Right ventricle myocardium inferior (tissue), 1 donor: ENCODE measurements around the gene FAAH. TPM values are rescaled to one million over a fixed set of nuclear protein-coding genes. Genes with fewer than 3 reads are reported as not detected.
"Not testable (repeated sequence)": the region's sequence is repeated elsewhere in the genome, so short reads cannot be mapped to it uniquely, and the experiment has no call there.

Experiments used
- ATAC-seq: fragments of 200-7000 bp; cut with Tn5 transposase; one replicate; pipeline ENCODE4 v1.9.1; 2020; ENCODE audit warnings: mild to moderate bottlenecking, moderate library complexity
- DNase-seq: peaks from one replicate; pipeline ENCODE4 v3.0.0; 2021; ENCODE audit errors: missing footprints
- intact Hi-C: fragments of 100-400 bp; cut with DNase I; formaldehyde crosslinking; loops from one replicate; pipeline ENCODE4 v1.11.0; 2022
- long read RNA-seq: library from polyadenylated mRNA; unstranded; transcript quantifications from one replicate; pipeline ENCODE4 v2.0.0, GENCODE V29; 2021
- total RNA-seq: library from RNA; stranded (reverse); fragmentation: NEBNext Ultra II Directional; extraction: Animal tissue kit (Norgen Biotek cat#: 25700); gene quantifications from one replicate; pipeline ENCODE4 v1.2.1, GENCODE V29; 2021
- donor health status: DM: no; HTN: yes; CAD: no; lungs with severe emphysema.

FAAH gene
- 5.5 TPM for total RNA-seq
- long read RNA-seq, partial matches to known transcripts: 0 of 6 reads
- long read RNA-seq, other reads (novel, unspliced or antisense): 2 of 6 reads

DNA sequence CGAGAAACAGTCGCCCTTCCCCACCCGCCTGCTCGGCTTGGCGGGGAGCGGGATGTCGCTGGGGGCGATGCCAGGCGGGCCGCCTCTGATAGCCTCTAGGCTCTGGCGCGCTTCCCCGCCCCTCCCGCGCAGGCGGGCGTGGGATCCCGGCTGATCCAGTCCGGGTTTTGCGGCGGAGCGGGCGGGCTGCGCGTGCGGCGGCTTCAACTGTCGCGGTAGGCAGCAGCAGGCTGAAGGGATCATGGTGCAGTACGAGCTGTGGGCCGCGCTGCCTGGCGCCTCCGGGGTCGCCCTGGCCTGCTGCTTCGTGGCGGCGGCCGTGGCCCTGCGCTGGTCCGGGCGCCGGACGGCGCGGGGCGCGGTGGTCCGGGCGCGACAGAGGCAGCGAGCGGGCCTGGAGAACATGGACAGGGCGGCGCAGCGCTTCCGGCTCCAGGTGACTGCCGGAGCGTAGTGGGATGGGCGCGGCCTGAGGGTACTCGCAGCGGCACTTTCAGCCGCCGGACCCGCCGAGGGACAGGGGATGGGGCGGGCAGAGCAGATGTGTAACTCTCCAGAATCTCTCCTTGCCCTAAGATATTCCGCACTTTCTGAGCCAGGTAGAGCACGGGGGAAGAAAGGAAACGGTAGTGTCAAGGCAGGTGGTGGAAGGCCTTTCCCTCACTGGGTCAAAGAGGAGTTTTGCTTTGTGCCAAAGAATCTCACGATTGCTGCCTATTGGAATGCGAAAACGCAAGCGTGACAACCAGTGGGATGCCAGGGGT lies at the start of gene FAAH:
Gene FAAH (plus strand): TSS at position 210 of the 764 bp plus-strand sequence. CDS start 32 bp downstream, at position 242.
- intact Hi-C loops: no loop called here
- peak; percentile 82 for DNase-seq
- ATAC-seq: peak; percentile 72

DNA sequence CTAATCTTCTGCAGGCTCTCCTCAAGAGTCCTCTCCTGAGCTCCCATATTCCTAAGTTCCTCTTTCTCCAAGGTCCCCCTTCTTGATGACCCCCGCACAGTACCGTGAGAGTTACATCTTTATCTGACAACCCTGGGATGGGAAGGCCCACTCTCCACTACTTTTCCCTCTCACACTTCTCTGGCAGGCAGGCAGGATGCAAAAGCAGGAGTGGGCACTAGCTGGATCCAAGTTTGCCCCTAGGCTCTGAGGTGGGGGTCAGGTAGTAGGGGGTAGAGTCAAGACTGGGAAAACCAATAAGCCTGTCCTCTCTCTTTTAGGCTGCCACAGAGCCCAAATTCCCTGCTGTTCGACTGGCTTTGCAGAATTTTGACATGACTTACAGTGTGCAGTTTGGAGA lies 49.6 kb upstream of the FAAH start:
- intact Hi-C loops: loop anchor here (5.0 kb wide), 1 partner anchor 97 kb away; the partner anchor contains the start of gene RAD54L
- DNase-seq (no peak), ATAC-seq (no peak)

DNA sequence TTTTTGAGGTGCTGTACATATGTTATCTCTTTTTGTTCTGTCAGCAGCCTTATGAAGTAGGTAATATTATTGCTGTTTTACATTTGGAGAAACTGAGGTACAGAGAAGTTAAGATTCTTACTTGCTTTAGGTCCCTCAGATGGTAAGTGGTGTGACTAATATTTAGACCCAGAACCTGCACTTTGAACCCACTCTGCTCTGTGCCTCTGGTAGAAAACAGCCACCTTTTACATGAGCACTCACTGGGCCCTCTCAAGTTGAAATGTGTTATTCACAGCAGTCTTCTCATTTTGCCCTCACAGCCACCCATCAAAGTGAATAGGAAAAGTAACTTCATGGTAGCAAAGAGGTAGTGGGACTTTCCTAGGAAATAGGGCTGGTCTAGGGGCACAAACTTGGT lies 48.8 kb upstream of the FAAH start:
- no peak for ATAC-seq
- intact Hi-C loops: no loop called here
- DNase-seq: no peak

DNA sequence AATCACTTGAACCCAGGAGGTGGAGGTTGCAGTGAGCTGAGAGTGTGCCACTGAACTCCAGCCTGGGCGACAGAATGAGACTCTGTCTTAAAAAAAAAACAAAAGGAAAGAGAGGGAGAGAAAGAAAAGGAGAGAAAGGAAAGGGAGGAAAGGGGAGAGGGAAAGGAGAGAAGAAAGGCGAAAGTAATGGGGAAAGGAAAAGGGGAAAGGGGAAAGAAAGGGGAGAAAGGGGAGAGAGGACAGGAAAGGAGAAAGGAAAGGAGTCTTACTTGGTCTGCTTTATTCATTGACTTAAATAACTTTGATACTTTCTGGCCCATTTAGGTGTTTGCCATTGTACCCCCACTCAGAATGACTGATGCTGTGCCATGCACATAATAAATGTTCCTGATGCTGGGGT lies 41.8 kb upstream of the FAAH start:
- ATAC-seq (no peak), DNase-seq (no peak)
- intact Hi-C loops: no loop called here

DNA sequence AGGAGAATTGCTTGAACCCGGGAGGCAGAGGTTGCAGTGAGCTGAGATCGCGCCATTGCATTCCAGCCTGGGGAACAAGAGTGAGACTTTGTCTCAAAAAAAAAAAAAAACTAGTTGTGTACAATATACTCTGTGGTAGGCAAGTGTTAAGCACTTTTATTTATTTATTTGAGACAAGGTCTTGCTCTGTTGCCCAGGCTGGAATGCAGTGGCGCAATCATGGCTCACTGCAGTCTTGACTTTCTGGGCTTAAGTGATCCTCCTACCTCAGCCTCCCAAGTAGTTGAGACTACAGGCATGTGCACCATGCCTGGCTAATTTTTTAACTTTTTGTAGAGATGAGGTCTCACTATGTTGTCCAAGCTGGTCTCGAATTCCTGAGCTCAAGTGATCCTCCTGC lies 38.2 kb upstream of the FAAH start:
- intact Hi-C loops, ATAC-seq, DNase-seq: not testable (repeated sequence)

DNA sequence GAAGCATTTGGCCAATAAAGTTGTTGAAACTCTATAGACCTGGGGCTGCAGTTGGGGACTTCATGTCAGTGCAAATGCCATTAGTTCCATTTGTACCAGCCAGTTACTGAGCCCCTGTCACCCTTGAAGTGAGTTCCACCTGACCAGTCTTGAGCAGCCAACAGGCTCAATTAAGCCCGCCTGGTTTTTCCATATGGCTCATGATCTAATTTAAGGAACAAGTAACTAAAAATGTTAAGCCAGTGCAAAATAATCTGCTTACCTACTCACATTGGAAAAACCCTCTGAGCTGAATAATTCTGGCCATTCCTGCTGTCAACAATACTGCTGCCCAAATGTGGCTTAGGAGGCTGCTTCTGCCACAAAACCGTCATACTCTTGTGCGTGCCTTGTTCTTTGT lies 32.0 kb upstream of the FAAH start:
- intact Hi-C loops: no loop called here
- DNase-seq: no peak
- ATAC-seq: no peak

DNA sequence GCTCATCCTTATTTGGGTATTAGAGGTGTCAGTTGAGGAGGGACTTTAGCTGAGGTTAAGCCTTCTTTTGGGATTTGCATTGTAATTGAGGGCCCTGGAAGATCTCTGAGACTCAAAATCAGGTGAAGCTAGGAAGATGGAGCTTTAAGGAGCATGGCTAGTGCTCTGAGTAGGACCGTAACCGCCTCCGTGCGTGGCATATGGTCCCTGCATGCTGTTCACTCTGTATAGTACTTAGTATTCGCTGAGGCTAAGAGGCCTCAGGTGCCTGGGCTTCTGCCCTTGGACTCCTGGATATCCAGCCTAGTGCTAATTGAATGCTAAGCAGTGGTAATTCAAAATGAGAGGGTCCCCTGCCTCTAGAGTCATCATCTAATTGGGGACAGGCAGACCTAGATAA lies 31.0 kb upstream of the FAAH start:
- DNase-seq: no peak
- intact Hi-C loops: no loop called here
- ATAC-seq: no peak

DNA sequence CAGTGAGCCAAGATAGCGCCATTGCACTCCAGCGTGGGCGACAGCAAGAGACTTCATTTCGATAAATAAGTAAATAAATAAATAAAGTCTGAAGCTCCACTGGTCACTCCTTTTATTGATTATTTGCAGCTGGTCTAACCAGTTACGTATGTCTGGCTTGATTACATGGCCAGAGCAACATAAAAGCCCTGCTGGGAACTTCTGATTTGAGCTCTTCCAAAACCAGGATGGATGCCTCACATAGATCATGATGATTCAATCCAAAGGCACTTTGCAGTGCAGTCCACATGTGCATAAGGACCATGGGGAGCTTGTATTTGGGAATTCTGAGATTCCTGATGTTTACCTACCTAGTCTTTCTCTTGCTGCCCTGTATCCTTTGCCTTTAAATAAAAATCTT lies 29.5 kb upstream of the FAAH start:
- intact Hi-C loops: no loop called here
- DNase-seq (no peak), ATAC-seq (no peak)

DNA sequence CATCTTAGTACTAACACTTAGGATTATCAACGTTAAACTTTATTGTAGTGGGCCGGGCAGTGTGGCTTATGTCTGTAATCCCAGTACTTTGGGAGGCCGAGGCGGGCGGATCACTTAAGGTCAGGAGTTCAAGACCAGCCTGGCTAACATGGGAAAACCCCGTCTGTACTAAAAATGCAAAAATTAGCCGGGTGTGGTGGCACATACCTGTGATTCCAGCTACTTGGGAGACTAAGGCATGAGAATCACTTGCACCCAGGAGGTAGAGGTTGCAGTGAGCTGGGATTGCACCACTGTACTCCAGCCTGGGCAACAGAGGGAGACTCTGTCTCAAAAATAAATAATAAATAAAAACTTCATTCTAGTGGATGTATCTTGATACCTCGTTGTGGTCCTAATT lies 28.3 kb upstream of the FAAH start:
- DNase-seq, ATAC-seq, intact Hi-C loops: not testable (repeated sequence)

DNA sequence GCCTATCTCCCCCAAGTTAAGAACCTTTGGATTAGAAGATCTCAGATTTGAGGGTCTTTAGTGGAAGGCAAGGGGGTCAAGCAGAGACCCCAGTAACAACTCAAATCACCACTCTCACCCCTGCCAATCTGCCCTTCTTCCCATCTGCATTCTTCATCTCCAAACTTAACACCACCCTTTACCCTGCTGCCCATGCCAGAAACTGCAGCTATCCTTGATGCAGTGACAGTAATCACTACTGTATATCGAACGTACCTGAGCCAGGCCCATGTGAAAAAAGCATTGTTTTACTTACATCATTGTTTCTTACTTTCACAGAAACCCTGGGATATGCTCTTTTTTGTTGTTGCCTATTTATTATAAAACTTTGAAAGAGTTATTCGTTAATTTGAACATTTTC lies 27.0 kb upstream of the FAAH start:
- no peak for DNase-seq
- ATAC-seq: no peak
- intact Hi-C loops: no loop called here

DNA sequence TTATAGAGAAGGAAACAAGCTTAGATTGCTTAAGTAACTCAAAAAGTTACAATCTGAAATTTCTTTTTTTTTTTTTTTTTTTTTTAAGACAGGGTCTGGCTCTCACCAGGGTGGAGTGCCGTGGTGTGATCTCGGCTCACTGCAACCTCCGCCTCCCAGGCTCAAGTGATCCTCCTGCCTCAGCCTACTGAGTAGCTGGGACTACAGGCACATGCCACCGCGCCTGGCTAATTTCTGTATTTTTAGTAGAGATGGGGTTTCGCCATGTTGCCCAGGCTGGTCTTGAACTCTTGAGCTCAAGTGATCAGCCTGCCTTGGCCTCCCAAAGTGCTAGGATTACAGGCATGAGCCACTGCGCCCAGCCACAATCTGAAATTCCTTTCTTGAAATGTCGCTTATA lies 26.4 kb upstream of the FAAH start:
- intact Hi-C loops, DNase-seq, ATAC-seq: not testable (repeated sequence)

DNA sequence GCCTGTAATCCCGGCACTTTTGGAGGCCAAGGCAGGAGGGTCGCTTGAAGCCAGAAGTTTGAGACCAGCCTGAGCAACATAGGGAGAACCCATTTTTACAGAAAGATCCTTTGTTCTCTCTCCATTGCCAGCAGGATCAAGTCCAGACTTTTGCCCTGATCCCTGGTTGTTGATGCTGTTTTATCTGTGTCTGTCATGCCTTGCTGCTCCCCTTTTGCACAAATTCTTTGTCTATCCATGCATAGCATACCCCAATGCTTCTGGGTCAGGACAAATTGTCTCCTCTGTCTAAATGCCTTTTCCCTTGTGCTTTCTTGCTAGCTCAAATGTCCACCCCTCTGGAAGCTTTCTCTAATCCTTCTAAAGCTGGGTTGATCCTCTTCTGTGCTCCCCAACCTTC lies 25.3 kb upstream of the FAAH start:
- no peak for ATAC-seq
- intact Hi-C loops: no loop called here
- DNase-seq: no peak

DNA sequence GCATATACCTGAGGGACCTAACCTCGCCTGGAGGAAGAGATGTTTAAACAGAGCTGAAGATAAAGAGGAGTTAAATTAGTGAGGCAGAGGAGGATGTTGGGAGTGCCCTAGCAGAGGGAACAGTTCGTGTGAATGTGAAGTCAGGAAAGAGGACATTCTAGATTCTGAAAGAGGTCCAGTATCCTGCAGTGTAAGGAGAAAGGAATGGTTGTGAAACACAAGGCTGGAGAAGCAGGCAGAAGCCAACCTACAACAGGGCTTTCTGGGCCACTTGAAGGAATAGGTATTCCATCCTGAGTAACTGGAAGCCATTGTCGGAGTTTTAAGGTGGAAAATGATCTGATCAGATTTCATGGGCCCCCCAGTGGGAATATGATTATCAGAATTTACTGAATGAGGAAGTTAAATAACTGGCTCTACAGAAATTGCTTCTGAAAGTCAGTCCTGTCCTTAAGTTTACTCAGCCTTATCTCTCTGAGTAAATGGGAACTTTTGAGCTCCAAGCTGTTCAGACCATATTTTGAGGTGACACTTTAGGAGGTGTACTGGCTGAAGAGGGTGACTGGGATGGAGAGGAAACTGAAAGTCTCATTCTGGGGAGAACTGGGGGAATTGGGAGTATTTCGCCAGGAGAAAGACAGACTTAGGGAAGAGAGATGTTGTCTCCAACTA lies 24.4 kb upstream of the FAAH start:
- DNase-seq (no peak), ATAC-seq (no peak)
- intact Hi-C loops: no loop called here

DNA sequence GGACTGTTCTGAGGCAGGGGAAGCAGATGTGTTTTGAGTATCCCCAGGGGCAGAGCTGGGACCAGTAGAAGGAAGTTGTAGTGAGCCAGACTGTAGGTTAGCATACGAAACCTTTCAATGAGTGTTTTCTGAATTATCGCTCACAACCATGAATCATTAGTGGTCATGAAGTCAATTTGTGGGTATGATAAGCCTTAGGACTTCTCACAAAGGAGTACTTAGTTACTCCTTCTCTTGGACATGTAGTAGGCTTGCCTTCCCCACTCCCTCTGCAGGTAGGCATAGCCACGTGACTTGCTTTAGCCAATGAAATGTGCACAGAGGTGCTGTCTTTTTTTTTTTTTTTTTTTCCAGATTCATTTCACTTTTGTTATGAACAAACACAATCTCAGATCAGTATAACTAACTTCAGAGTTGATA lies 23.9 kb upstream of the FAAH start:
- ATAC-seq (no peak), DNase-seq (no peak)
- intact Hi-C loops: no loop called here

DNA sequence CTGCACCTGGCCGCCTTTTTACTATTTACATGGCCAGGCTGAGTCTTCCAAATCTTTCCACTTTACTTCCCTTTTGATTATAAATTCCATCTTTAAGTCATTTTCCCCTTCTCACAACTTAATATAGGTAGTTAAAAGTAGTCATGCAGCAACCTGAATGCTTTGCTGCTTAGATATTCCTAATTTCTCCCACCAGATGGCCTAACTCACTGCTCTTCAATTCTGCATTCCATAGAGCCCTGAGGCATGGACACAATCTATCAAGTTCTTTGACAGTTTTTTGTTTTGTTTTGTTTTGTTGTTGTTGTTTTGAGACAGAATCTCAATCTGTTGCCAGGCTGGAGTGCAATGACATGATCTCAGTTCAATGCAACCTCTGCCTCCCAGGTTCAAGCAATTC lies 21.7 kb upstream of the FAAH start:
- no peak for ATAC-seq
- no peak for DNase-seq
- intact Hi-C loops: no loop called here

DNA sequence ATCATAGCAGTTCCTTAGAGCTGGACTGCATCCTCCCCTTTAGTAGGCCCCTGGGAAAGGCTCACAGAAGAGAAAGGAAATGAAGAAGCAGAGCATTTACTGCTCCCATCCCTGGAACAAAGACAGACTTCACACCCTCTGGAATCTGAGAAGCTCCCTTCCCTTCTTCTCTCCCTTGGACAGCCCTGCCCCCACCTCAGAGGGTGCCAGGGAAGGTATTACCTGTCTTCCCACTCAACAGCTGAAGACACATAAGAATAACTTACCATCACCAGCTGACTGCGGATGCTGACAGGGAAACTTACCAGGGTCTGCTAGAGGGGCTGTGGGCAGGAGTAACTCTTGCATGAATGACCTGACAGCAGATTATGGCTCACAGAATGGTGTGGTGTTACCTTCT lies 14.1 kb upstream of the FAAH start:
- no peak for ATAC-seq
- DNase-seq: no peak
- intact Hi-C loops: no loop called here

DNA sequence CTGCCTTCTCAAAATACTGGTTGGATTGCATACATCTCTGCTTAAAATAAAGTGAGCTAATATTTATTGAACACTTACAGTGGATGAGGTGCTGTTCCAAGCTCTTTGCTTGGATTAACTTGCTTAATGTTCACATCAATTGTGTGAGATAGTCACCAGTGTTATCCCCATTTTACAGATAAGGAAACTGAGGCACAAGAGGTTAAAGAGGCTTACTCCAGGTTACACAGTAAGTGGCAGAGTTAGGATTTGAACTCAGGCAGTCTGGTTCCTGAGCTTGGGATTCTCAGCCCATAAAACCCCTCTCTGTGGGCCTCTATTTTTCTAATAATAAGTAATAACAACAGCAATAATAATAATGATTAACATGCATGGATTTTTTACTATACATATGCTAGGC lies 13.6 kb upstream of the FAAH start:
- ATAC-seq (no peak), DNase-seq (no peak)
- intact Hi-C loops: no loop called here

DNA sequence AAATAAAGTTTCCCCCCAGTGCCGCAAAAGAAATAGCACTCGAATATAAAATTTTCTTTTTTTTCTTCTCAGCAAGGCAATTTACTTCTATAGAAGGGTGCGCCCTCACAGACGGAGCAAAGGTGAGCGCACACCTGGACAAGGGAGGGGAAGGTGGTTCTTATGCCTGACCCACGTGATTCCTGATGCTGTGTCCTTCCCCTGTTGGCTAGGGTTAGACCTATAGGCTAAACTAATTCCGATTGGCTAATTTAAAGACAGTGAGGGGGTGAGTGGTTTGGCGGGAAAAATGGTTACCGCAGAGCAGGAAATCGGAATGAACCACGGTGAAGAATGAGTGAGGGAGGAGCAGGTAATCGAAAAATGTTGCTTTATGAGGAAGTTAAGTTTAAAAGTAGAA lies 607 bp upstream of the FAAH start:
- DNase-seq (no peak), ATAC-seq (no peak)
- intact Hi-C loops: no loop called here

DNA sequence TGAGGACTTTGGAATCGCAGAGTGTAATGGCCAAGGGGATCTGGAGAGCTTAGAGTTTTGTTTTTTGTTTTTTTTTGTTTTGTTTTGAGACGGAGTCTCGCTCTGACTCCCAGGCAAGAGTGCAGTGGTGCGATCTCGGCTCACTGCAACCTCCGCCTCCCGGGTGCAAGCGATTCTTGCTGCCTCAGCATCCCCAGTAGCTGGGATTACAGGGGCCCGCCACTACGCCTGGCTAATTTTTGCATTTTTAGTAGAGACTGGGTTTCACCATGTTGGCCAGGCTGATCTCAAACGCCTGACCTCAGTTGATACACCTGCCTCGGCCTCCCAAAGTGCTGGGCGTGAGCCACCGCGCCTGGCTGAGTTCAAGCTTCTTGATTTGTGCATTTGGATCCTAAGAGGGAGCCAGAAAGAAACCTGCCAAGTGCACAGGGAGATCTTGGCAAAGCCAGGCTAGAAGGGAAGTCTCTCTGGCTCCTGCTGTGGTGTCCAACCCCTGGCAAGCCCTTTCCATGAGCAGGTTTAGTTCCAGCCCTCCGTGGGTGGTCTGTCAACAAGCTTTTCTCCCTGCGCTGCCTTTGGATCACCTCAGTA lies 852 bp downstream of the FAAH start:
- intact Hi-C loops: no loop called here
- ATAC-seq (peak; percentile 43), DNase-seq (no peak)
